HTERT RPE-1 (cell line): ENCODE results near the gene DCBLD2.
"Not testable (repeated sequence)": the region's sequence is repeated elsewhere in the genome, so short reads cannot be mapped to it uniquely, and the experiment has no call there.

ENCODE experiments used
- in situ Hi-C: fragments of 300-500 bp; cut with MboI; formaldehyde crosslinking; loops from 4 replicates; pipeline ENCODE4 v1.14.3; 2020; ENCODE audit warnings: low sequenced_read_pairs

Gene DCBLD2

DNA sequence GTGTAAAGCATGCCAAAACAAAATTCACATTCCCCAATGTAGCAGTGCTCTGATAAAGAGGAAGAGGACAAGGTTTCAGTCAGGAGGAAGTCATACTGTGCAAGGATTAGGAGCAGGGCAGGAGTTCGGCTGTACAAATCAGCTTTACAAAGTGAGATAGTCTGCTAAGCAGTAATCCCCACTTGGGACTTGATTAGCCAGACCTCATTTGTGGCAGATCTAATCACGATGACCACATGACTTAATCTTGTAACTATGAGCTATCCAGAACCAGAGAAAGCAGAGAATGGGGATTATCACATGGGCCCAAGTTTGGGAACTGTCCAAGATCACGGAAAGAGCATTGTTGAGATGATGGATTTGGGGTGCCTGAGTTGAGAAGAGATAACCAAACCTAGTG, 7.8 kb downstream of the DCBLD2 start:
- in situ Hi-C loops: no loop called here

DNA sequence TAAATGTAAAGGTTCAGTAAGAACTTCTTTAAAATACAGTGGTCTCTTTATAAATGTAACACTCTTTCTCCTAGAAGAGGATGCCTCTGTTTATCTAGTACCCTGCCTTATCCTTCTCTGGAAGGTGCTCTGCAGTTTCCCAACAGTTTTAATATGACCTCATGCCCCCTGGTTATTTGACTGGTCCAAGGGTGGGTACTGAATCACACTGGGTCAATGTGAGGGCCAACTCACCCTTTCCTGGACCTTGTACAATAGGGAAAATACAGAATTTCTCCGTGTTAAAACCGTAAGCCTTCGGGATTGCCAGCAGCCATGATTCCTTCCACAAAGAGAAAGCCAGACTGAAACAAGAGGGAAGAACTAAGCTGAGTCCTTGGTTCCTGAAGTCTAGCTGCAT, 9.2 kb downstream of the DCBLD2 start:
- in situ Hi-C loops: no loop called here

GRCh38 chr3:98890965-98891910, 10.3 kb downstream of the DCBLD2 start:
- in situ Hi-C loops: no loop called here

DNA sequence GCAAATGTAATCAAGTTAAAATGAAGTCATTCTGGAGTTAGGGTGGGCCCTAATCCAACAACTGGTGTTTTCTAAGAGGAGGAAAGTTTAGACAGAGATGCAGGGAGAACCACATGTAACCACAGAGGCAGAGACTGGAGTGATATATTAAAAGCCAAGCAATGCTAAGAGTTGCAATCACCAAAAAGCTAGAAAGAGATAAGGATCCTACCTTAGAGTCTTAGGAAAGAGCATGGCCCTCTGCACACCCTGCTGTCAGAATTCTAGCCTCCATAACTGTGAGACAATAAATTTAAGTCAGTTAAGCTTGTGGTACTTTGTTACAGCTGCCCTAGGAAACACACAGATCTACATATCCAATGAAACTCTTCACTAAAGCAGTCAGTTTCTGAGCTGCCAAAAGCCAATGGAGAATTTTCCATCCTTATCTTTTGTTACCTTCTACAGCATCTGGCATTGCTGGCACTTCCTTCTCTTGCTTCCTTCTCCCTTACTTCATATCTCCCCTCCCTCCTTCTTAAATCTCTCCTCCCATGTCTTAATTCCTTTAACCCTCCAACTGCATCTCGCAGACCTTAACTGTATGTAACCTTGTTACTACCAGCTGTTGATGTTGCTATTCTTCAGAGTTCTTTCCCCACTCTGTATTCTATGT, 11.2 kb downstream of the DCBLD2 start:
- in situ Hi-C loops: no loop called here

DNA sequence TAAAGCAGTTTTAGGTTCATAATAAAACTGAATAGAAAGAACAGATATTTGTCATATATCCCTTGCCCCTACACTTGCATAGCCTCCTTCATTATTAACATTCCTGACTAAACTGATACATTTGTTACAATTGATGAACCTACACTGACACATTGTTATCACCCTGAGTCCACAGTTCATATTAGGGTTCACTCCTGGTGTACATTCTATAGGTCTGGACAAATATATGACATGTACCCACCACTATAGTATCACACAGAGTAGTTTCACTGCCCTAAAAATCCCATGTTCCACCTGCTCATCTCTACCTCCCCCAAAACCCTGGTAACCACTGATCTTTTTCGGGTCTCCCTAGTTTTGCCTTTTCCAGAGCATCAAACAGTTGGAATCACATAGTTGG, 13.8 kb downstream of the DCBLD2 start:
- in situ Hi-C loops: no loop called here

- in situ Hi-C loops: no loop called here
Measured at GRCh38 chr3:98886525-98886924, 15.0 kb downstream of the DCBLD2 start.

DNA sequence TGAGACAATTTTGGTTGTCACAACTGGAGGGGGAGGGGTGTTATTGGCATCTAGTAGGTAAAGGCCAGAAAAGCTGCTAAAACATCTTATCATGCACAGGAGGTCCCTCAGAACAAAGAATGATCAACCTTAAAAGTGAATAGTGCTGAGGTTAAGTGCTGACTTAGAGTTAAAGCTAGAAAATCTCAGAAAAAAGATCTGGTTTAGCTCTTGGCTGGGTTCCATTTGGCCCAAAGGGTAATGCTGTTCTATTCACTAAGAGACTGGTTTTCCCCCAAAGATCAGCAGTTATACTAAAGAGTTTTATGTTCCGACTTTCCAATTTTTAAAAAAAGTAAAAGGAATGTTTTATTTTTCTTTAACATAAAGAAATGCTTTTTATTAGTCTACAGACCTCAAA, 15.6 kb downstream of the DCBLD2 start:
- in situ Hi-C loops: no loop called here

- in situ Hi-C loops: no loop called here
Measured at GRCh38 chr3:98884675-98885371, 16.7 kb downstream of the DCBLD2 start.

GRCh38 chr3:98882614-98883333, 18.7 kb downstream of the DCBLD2 start:
- in situ Hi-C loops: not testable (repeated sequence)

DNA sequence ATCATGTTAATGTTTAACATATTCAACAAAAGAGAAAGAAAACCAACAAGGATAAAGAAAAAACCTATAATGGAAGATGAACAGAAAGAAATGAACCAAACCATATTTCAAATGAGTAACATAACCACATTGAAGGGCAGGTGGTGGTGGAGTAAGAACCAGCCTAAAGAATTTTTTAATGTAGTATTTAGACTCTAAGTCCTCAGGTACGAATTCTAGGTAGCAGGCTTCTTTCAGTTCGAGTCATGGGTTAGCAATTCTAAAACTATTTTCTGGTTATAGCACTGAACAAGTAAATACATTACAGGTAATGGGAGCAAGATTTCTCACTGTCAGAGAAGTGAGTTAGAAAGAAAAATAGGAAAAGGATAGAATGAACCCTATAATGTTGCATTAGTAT, 24.4 kb downstream of the DCBLD2 start:
- in situ Hi-C loops: no loop called here

DNA sequence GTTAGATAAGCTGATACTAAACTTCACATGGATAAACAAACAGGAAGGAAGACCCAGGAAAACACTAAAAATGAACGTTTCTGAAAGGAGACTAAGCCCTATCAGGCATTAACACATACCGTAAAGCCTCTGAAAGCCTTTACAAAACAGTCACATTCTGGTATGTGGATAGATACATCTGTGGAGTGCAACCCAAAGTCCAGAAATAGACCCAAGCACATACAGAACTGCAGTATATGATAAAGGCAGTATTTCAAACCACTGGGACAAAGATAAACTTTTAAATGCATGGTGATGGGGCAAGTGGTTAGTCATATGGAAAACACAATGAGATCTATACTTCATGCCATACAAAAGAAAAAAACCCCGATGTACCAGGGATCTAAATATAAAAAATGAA, 26.0 kb downstream of the DCBLD2 start:
- in situ Hi-C loops: no loop called here

DNA sequence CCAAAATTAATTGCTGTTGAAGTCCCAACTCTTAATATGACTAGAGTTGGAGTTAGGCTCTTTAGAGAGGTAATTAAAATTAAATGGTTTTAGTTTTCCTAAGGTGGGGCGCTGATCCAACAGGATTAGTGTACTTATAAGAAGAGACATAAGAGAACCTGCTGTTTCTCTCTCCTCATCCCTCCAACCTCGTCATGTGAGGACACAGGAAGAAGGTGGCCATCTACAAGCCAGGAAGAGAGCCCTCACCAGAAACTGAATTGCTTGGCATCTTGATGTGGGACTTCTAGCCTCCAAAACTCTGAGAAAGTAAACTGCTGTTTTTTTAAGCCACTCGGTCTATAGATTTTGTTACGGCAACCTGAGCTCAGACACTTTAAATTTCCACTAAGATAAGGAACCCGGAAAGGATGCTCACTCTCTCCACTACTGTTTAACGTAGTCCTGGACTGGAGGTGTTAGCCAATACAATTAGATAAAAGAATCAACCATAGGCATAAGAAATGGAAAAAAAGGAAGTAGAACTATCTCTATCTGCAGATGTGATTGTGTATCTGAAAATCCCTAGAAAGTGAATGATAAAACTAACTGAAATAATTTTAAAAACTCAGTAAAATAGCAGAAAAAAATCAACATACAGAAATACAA, 26.8 kb downstream of the DCBLD2 start:
- in situ Hi-C loops: no loop called here

- in situ Hi-C loops: no loop called here
Measured at GRCh38 chr3:98869391-98869790, 32.1 kb downstream of the DCBLD2 start.

DNA sequence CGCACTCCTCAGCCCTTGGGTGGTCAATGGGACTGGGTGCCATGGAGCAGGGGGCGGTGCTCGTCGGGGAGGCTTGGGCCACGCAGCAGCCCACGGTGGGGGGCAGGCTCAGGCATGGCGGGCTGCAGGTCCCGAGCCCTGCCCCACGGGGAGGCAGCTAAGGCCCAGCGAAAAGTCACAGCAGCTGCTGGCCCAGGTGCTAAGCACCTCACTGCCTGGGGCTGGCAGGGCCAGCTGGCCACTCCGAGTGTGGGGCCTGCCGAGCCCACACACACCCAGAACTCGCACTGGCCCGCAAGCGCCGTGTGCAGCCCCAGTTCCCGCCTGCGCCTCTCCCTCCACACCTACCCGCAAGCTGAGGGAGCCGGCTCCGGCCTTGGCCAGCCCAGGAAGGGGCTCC, 43.5 kb downstream of the DCBLD2 start:
- in situ Hi-C loops: not testable (repeated sequence)

DNA sequence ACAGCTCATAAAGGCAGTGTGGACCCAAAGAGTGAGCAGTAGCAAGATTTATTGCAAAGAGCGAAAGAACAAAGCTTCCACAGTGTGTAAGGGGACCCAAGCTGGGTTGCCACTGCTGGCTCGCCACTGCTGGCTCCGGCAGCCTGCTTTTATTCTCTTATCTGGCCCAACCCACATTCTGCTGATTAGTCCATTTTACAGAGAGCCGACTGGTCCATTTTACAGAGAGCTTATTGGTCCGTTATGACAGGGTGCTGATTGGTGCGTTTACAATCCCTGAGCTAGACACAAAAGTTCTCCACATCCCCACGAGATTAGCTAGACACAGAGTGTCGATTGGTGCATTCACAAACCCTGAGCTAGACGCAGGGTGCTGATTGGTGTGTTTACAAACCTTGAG, 44.2 kb downstream of the DCBLD2 start:
- in situ Hi-C loops: not testable (repeated sequence)

DNA sequence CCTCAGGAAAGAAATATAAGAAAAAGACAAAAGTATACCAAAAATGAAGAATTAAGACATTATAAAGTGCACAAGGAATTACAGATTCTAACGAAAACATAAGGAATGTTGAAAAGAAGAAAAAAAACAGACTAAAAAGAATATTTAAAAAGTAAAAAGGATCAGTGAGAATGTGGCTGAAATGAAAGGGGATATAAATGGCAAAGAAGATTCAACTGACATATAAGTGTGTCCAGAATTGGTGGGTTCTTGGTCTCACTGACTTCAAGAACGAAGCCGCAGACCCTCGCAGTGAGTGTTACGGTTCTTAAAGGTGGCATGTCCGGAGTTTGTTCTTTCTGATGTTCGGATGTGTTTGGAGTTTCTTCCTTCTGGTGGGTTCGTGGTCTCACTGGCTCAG, 44.8 kb downstream of the DCBLD2 start:
- in situ Hi-C loops: no loop called here

DNA sequence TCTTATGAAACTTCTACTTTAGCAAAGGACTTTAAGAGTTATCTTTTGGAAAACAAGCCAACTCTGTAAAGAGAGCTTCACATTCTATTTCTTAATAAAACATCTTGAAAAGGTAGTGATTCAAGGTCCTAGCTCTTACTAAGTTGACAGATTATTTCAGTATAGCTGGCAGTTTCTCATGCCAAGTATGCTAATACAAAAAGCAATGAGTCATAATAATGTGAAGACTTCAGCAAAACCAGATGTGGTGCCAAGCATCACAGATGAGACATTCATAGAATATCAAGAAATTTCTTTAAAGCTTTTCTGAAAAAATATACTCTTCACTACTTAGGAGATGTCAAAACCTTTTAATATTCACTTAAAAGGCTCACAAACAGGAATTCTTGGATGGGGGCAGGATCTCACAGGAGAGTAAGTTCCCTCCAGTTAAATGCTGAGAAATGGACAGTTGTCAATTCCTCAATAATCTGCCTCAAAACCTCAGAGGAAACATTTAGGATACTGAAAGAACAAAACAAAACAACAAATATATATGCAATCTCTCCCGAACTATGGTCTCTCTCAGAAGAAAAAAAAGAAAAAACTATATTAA, 45.6 kb downstream of the DCBLD2 start:
- in situ Hi-C loops: no loop called here

GRCh38 chr3:98848108-98848507, 53.4 kb downstream of the DCBLD2 start:
- in situ Hi-C loops: no loop called here

DNA sequence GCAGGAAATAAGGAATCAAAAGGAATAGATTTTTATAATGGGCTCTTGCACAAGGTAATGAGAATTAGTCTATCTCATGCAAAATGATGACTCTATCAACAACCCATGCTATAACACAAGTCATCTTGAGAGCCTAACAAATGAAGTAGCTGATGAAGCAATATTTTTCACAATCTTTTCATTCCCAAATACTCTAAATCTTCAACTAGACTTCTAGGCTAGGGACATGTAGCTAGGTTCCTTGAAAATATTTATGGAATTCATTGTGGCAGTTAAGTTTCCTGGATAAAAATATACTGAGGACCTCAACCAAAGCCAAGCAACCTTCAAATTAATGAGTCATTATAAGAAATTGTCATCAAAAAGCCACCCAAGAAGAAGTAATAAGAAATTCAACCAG, 55.4 kb downstream of the DCBLD2 start:
- in situ Hi-C loops: no loop called here

- in situ Hi-C loops: no loop called here
Measured at GRCh38 chr3:98843266-98843959, 58.1 kb downstream of the DCBLD2 start.
